ENCODE data around the gene CTAGE4.
"Not testable (repeated sequence)": the region's sequence is repeated elsewhere in the genome, so short reads cannot be mapped to it uniquely, and the experiment has no call there.

Gene CTAGE4, protein sequence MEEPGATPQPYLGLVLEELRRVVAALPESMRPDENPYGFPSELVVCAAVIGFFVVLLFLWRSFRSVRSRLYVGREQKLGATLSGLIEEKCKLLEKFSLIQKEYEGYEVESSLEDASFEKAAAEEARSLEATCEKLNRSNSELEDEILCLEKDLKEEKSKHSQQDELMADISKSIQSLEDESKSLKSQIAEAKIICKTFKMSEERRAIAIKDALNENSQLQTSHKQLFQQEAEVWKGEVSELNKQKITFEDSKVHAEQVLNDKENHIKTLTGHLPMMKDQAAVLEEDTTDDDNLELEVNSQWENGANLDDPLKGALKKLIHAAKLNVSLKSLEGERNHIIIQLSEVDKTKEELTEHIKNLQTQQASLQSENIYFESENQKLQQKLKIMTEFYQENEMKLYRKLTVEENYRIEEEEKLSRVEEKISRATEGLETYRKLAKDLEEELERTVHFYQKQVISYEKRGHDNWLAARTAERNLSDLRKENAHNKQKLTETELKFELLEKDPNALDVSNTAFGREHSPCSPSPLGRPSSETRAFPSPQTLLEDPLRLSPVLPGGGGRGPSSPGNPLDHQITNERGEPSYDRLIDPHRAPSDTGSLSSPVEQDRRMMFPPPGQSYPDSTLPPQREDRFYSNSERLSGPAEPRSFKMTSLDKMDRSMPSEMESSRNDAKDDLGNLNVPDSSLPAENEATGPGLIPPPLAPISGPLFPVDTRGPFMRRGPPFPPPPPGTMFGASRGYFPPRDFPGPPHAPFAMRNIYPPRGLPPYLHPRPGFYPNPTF

DNA sequence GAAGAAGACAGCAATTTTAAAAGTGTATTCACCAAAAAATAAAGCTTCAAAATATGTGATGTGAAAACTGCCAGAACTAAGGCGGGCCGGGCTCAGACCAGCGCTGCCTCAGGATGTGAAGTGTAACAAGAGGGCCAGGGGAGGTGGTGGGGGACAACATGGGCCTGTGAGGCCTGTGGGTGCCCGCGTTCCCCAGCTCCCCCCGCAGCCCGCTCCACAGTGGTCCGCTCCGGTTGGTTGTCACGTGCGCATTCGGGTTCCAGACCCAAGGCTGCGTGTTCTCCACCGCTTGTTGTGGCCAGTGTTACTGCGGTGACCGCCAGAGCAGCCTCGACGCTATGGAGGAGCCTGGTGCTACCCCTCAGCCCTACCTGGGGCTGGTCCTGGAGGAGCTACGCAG, at the start of gene CTAGE4:
Gene CTAGE4 (plus strand): TSS at position 301 of the 400 bp plus-strand sequence. CDS start 38 bp downstream, at position 339.
- not testable (repeated sequence) for DNase-seq

DNA sequence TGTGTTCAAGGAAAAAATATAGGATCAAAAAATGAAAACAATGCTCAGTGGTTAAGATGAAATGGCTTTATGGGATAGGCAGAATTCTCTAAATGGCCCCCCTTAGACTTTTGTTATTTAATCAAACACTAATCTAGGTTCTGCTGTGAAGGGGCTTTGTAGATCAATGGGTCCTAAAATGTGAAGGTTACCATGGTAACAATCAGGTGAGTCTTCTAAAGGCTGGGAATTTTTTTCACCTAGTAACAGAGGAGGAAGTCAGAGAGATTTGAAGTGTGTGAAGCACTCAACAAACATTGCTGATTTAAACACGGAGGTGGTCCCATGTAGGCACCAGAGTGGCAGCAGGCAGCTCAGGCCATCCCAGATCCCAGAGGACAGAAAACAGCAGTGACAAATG, 49.1 kb upstream of the CTAGE4 start:
- peak; percentile 23 for DNase-seq

DNA sequence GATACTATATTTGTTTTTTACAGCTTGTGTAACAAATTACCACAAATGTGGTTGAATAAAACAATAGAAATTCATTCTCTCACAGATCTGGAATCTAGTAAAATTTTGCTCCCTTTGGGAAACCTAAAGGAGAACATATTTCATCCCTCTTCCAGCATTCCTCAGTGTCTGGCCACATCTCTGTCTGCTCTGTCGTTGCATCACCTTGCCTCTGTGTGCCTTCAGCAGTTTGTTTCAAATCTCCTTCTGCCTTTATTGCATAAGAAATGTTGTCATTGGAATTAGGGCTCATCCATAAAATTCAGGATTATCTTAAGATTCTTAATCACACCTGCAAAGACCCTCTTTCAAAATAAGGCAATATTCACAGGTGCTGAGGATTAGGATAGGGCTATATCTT, 45.8 kb upstream of the CTAGE4 start:
- no peak for DNase-seq

DNA sequence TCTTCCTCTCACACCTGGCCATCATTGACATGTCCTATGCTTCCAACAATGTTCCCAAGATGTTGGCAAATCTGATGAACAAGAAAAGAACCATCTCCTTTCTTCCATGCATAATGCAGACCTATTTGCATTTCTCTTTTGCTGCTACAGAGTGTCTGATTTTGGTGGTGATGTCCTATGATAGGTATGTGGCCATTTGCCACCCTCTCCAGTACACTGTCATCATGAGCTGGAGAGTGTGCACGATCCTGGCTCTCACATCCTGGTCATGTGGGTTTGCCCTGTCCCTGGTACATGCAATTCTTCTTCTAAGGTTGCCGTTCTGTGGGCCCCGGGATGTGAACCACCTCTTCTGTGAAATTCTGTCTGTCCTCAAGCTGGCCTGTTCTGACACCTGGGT, 41.1 kb upstream of the CTAGE4 start:
- no peak for DNase-seq

DNA sequence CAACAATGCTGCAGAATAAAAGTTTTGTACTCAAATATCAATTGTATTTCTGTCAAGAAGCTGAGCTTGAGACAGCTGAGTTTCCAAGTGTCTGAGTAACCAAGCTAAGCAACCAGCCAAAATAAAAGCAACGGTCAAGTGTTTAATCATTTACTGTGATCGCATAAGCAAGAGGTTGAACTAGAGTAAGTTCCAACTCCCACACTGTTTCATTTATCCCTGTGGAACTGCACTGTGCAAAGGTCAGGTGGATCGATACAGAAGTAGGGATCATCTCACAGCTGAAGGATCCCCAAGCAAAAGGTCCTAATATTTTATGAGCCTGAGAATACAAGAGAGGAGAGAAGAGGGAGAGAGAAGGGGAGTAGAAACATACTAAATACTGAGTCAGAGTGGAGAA, 38.8 kb upstream of the CTAGE4 start:
- DNase-seq, result no peak

DNA sequence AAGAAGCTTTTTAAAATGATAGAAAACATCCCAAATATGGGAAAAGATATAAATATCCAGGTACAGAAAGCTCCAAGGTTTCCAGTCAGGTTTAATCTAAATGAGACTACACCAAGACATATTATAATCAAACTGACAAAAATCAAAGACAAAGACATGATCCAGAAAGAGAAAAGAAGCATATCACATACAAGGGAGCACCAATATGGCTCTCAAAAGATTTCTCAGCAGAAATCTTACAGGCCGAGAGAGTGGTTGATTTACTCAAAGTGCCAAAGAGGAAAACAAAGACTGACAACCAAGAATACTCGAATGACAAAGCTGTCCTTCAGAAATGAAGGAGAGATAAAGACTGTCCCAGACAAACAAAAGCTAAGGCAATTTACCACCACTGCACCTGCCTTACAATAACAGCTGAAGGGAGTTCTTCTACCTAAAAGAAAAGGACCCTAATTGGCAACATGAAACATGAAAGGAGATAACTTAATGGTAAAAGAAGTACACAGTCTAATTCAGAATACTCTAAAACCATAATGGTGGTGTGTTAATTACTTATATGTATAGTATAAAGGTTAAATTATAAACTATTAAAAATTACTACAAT, 34.9 kb upstream of the CTAGE4 start:
- DNase-seq, result no peak

DNA sequence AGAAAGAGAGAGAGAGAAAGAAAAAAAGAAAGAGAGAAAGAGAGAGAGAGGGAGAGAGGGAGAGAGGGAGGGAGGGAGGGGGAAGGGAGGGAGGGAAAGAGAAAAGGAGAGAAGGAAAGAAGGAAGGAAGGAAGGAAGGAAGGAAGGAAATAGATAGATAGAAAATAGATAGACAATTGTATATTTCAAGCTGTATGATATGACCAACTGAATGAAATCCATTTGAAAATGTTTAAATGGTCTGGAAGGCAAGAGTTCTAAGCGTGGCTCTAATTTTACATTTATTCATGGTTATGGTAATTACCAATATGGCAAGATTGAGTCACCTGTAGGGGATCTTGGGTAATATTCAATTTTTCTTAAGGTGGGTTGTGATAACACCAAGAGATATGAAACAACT, 24.4 kb upstream of the CTAGE4 start:
- no peak for DNase-seq

DNA sequence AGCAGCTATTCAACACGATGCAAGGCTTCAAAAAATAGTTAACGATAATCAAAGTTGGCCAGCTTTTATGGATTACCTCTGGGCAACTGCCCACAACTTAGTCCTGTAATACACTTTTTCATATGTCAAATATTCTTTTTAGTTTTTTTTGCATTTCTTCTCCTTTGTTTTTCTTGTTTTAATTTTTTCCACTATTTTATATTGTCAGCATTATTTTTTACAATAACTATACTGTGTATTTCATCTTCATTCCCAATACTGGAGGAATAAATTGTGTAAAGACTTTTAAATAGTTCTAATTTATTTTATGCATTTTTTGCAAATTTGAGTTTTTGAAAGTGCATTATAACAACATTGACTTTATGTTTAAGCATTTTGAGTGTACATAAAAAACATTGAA, 18.5 kb upstream of the CTAGE4 start:
- no peak for DNase-seq

DNA sequence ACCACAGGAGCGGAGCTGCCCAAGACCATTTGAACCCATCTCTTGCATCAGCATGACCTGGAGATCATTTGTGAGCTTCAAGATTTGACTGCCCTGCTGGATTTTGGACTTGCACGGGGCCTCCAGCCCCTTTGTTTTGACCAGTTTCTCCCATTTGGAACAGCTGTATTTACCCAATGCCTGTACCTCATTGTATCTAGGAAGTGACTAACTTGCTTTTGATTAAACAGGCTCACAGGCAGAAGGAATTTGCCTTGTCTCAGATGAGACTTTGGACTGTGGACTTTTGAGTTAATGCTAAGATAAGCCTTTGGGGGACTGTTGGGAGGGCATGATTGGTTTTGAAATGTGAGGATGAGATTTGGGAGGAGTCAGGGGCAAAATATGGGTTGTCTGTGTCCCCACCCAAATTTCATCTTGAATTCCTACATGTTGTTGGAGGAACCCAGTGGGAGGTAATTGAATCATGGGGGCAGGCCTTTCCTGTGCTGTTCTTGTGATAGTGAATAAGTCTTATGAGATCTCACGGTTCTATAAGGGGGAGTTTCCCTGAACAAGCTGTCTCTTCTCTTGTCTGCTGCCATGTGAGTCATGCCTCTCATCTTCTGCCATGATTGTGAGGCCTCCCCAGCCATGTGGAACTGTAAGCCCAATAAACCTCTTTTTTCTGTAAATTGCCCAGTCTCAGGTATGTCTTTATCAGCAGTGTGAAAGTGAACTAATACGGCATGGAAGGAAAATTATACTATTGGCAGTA, 11.5 kb upstream of the CTAGE4 start:
- peak; percentile 60 for DNase-seq

DNA sequence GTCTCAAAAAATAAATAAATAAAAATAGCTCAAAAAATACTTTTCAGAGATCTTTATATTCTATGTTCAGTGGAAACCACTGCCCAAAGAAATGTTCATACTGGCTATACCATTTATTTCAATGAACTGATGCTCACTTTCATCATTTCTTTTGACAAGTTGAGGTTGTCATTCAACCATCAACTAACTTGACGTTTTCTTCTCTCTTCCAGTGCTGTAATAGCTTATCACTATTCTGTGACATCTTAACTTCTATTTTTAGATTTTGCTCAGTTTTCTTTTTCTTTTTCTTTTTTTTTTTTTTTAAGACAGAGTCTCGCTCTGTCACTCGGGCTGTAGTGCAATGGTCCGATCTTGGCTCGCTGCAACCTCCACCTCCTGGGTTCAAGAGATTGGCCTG, 8.7 kb upstream of the CTAGE4 start:
- no peak for DNase-seq

DNA sequence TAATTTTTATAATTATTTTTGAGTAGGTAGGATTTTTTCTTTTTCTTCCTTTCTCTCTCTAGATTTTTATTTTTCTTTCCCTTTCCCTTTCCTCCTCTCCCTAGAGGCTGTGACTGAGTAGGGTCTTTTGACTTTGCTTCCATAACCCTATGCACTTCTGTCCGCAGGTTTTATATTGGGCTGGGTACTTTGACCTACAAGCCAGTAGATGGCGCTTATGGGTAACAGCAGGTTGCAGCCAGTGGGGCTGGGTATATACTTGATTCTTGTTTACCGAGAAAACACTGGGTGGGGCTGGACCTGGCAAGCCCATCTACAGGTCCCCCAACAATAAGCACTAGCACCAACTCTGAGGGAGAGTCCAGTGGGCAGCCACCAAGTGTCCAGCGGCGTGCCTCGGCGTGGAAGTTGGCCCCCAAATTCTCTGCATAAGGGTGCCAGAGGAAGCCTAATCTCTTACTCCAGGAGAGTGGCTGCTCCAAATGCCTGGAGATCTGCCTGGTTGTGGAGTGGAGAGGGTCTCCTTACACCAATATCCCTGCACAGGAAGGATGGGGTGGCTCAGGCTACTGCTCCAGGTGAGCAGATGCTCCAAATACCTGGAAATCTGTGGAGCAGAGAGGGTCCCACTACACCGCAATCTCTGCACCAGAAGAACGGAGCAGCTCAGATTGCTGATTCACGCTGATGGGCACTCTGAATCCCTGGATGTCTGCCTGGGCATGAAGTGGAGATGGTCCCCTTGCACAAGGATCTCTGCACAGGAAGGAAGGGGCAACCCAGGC, 4.7 kb upstream of the CTAGE4 start:
- DNase-seq, result peak; percentile 60

DNA sequence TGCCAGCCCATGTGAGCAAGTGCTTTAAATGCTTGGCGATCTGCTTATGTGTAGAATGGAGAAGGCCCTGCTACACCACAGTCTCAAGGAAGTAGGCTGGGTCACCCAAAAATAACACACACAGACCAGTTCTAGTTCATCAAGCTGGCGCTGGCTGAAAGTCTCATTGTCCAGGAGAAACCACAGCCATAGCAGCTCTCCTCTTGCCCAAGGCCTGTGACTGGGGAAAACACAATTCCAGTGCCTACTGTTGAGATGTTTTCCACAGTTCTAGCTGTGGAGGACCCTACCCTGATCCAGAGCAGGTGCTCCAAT, 4.1 kb upstream of the CTAGE4 start:
- DNase-seq, result not testable (repeated sequence)

DNA sequence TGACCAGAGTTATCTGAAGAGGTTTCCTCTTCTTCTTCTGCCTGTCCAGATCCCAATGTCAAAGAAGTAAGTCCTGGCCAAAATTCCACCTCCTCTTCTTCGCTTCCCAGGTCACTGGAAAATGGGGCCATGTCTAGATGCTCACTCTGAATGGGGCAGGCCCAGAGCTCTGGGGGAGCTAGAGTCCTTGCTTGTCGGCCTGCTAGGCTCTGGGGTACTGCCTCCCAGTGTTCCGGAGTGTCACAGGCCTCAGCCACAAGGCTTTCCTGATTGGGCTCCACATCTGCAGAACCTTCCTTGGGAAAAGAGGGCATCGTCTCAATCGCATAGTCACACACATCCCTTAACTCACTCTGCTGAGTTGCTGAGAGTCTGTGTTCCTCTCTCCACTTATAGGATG, 4.6 kb downstream of the CTAGE4 start:
- not testable (repeated sequence) for DNase-seq

DNA sequence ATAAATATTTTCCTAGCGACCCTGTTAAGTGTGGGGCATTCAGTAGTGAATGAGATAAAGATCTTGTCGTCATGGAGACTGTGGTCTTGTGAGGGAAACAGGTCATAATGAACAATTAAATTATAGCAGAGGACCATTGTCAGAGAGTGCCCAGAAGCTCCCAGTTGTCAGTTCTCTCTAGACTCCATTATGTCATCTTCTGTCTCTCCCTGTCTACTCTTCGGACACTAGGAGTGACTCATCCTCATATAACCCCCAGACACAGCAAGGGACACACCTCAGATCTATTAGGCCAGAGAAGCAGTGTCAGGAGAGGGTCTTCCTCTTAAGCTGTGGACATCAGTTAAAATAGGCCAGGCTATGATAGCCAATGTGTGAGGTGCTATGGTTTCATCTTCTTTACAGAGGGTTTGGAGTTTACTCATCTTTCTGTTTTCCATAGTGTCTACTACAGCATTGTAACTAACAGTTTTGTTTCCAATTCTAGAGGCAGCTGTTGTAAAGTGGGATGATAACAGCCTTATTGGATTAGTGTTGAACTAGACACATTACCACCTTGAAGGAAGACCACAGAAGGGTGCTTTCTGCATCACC, 5.4 kb downstream of the CTAGE4 start:
- DNase-seq, result not testable (repeated sequence)

DNA sequence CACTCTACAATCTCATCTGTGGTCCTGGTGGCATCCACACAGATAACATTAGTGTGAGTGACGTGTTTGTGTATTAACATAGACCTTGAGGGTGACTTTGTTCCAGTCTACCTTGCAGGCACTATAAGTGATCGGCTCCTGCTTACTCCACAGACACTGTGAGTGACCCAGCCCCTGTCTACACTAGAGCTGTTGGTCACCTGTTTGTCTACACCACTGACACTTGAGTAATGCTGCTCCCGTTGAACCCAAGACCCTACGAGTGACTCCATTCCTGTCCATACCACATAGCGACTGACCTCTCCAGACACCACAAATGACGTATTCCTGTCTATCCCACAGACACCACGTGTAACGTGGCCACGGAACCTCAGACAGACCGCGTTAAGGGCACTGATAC, 10.5 kb downstream of the CTAGE4 start:
- DNase-seq, result not testable (repeated sequence)

DNA sequence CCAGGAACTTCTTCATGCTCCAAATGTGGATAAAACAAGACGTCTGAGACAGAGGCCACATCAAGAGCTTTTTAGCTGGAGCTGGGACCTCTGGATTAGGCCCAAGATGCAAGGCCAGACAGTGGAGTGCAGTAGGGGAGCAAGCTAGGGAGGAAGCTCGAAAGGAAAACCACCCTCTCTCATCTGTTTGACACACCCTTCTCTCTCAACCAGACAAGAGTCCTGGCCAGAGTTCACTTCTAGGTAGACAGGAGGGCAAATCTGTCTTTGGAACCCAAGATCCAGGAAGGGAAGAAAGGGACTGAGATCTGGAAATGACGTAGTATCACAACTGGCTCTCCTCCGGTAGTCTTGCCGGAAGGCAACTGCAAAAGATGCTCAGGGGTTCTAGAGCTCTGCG, 11.2 kb downstream of the CTAGE4 start:
- not testable (repeated sequence) for DNase-seq

DNA sequence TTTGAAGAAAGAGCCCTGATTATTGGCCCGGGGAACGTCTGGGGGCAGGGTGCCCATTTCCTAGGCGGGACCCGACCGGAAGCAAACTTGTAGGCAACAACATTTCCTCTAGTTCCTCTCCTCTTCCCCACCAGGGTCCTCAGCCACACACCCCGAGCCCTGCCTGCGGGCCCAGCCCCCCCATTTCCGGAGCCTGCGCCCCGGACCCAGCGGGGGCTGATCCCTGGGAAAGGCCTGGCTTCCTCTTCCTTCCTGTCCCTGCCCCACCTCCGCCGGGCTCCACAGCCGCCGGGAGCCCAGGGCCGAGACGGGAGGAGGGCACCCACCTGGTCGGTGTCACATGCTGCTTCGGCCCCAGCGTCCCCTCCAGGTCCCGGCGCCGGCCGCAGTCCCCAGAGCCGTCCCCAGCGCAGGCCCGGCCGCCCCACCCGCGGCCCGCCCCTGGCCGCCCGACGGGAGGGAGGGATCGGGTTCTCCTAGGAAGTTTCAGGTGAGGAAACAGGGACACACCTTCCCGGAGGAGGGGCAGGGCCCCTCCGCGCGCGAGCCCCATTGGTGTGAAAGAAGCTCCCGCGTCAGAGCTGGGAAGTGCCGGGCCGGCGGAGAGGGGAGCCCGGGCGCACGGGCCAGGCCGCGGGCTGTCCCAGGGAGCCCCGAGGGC, 12.1 kb downstream of the CTAGE4 start, which contains the start of gene ARHGEF35:
Gene ARHGEF35 (minus strand): TSS at position 622 of the 661 bp plus-strand sequence. CDS start 7,450 bp downstream, outside the sequence.
- not testable (repeated sequence) for DNase-seq

DNA sequence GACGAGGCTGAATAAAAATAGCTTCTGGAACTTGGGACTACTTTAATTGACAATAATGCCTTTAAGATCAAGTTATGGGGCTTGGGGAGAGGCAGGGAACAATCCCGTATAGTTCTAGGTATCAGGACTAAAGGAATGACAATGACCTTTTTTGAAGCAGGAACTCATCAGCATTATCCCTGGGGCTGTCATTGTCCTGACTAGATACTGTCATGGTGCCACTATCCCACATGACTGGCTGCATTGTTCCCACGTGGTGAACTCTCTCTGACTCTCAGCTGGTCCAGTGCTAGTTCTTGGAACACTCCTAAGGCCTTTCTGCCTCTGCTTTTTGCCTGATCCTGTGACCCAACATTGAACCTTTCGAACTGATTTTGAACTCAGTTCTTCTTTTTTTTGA, 15.7 kb downstream of the CTAGE4 start:
- not testable (repeated sequence) for DNase-seq

DNA sequence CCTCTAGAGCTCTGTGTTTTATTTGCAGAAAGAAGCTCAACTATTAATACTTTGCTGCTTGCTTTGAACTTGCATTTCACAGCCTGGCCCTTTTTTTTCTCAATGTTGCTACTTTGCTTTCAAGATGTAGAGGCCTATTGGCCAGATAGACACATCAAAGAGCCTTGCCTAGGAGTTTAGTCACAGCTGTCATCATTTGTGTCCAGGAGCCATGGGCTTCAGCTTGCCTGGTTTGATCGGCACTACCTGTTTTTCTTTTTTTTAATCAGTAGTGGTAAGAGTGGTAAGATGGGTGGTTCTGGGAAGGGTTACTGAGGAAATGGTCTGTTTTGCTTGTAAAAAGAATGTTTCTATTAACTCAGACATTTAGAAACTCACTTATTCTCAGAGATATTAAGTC, 18.7 kb downstream of the CTAGE4 start:
- DNase-seq, result not testable (repeated sequence)

DNA sequence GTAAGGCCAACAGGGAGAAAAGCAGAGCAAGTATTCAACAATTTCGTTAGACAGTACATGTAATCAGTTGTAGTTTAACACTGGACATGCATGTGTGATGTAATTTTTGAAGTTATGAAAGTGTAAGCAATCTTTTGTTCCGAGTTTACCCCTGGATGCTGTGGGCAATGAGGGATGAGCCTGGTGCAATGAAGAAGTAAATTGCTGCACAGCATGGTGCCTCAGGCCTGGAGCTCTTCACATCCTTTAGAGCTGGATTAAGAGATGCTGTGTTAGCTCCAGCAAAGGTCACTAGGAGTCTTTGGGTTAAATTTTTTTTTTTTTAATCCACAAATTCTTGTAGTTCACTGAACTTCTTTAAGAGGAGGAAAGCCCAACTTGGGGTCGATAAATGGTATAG, 19.8 kb downstream of the CTAGE4 start:
- not testable (repeated sequence) for DNase-seq

DNA sequence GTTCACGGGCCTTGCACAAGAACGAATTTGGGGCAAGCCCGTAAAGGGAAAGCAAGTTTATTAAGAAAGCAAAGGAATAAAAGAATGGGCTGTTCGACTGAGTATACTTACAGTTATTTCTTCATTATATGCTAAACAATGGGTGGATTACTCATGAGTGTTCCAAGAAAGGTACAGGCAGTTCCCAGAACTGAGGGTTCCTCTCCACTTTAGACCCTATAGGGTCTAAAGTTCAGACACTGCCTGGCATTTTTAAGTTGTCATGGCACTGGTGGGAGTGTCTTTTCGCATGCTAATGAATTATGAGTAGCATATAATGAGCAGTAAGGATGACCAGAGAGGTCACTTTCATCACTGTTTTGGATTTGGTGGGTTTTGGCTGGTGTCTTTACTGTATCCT, 22.0 kb downstream of the CTAGE4 start:
- DNase-seq, result not testable (repeated sequence)
